ENCODE measurements around the gene TMA7. TPM values are rescaled to one million over a fixed set of nuclear protein-coding genes. Genes with fewer than 3 reads are reported as not detected.

Gene TMA7
- polyA plus RNA-seq, 1 donor from 2014 or later = 1,747 TPM

- H3K79me2 ChIP-seq (replicated peaks; ENCODE audit: insufficient read depth, low read length) = peaks cover 23% of the 10 kb centered on the region
- no peak overlapping the region for H2AFZ ChIP-seq (ENCODE audit: low read depth, low read length)
- no peaks in the 10 kb centered on the region for H3K27me3 ChIP-seq (ENCODE audit: insufficient read depth, low read depth, low read length)
- no peak overlapping the region for H3K4me2 ChIP-seq (ENCODE audit: low read length)
- no peaks in the 10 kb centered on the region for H3K9me3 ChIP-seq (ENCODE audit: low read length)
- H3K36me3 ChIP-seq (ENCODE audit: insufficient read depth, low read length) = no peaks in the 10 kb centered on the region
- H3K4me3 ChIP-seq (ENCODE audit: low read length) = no peak overlapping the region
- no peak overlapping the region for H3K9ac ChIP-seq (ENCODE audit: low read length)
- no peaks in the 10 kb centered on the region for H3K9me2 ChIP-seq (ENCODE audit: insufficient read depth, low read length)
- no peaks in the 10 kb centered on the region for H3F3A ChIP-seq (ENCODE audit: insufficient read depth, low read length, poor library complexity, severe bottlenecking)
- H3K27ac ChIP-seq (ENCODE audit: low read length) = no peak overlapping the region
- TF ChIP-seq EP300 (conservative IDR thresholded peaks at IDR 0.05; ENCODE audit: poor library complexity, severe bottlenecking) = no peak
- TF ChIP-seq CTCF (IDR thresholded peaks at IDR 0.05; ENCODE audit: poor library complexity, severe bottlenecking) = no peak
- no peak for TF ChIP-seq MXI1 (conservative IDR thresholded peaks at IDR 0.05; ENCODE audit: poor library complexity, severe bottlenecking)
- TF ChIP-seq POLR2AphosphoS5 (IDR thresholded peaks at IDR 0.05) = no peak
- no peak for TF ChIP-seq SMC3 (conservative IDR thresholded peaks at IDR 0.05; ENCODE audit: poor library complexity)
- TF ChIP-seq RAD21 (conservative IDR thresholded peaks at IDR 0.05) = no peak
- TF ChIP-seq REST (IDR thresholded peaks at IDR 0.05; ENCODE audit: borderline replicate concordance) = no peak
- TF ChIP-seq EZH2 (IDR thresholded peaks at IDR 0.05; ENCODE audit: borderline replicate concordance, insufficient read depth, low read length, poor library complexity, severe bottlenecking) = no peak
- no peak for TF ChIP-seq TAF1 (IDR thresholded peaks at IDR 0.05; ENCODE audit: low read depth)
- H4K20me1 ChIP-seq (ENCODE audit: insufficient read depth) = no peaks in the 10 kb centered on the region
Observed at GRCh38 chr3:48432411-48433371, 7.4 kb upstream of the TMA7 start.

- H4K20me1 ChIP-seq (ENCODE audit: insufficient read depth) = no peaks in the 10 kb centered on the region
- H3K9ac ChIP-seq (ENCODE audit: low read length) = no peak overlapping the region
- no peak for TF ChIP-seq POLR2AphosphoS5 (IDR thresholded peaks at IDR 0.05)
- TF ChIP-seq CTCF (IDR thresholded peaks at IDR 0.05; ENCODE audit: poor library complexity, severe bottlenecking) = no peak
- no peaks in the 10 kb centered on the region for H3K27me3 ChIP-seq (ENCODE audit: insufficient read depth, low read depth, low read length)
- H3F3A ChIP-seq (ENCODE audit: insufficient read depth, low read length, poor library complexity, severe bottlenecking) = no peaks in the 10 kb centered on the region
- H3K9me2 ChIP-seq (ENCODE audit: insufficient read depth, low read length) = no peaks in the 10 kb centered on the region
- H3K27ac ChIP-seq (ENCODE audit: low read length) = no peak overlapping the region
- peaks cover 14% of the 10 kb centered on the region for H3K79me2 ChIP-seq (replicated peaks; ENCODE audit: insufficient read depth, low read length)
- no peaks in the 10 kb centered on the region for H3K9me3 ChIP-seq (ENCODE audit: low read length)
- H2AFZ ChIP-seq (ENCODE audit: low read depth, low read length) = no peak overlapping the region
- H3K4me2 ChIP-seq (ENCODE audit: low read length) = no peak overlapping the region
- no peak overlapping the region for H3K4me3 ChIP-seq (ENCODE audit: low read length)
- H3K36me3 ChIP-seq (ENCODE audit: insufficient read depth, low read length) = no peaks in the 10 kb centered on the region
Observed at GRCh38 chr3:48433472-48434118, 6.5 kb upstream of the TMA7 start.

All from neural cell (in vitro differentiated cells).